ENCODE measurements around the gene PPP1R15B. TPM values are rescaled to one million over a fixed set of nuclear protein-coding genes. Genes with fewer than 3 reads are reported as not detected.

The PPP1R15B gene
- total RNA-seq, 1 donor from 2014 or later, result 26.6 TPM

DNA sequence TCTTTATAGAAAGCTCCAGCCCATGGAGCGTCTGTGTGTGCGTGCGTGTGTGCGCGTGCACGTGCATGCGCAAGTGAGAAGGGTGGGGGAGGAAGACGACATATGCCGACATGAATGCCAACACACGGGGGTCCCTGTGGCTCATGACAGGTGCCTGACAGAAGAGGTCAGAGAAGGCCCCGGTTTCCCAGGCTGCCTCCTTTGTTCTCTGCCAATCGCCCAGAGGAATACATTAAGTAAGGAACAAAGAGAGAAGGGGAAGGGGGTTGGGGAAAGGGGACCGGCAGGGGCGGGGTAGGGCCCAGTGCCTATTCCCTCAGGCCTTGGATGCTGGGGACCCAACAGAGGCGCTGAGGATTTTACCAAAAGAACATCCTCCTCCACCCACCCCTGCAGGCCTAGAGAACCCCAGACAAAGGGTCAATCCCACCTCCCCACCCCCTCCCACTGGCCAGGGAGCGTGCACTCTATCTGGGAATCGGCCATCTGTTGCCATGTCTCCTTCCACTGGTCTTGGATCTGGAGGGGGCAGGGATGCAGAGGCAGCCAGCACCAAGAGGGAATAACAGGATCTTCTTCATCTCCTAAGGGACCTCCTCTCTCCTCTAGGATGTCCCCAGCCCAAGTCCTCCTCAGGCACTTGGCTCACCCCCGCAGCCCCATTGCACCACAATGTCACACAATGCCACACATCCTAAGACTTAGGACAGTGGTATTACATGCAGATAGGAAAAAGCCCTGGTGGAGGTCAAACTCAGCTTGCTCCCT is 43.6 kb upstream of the PPP1R15B start:
- no peak for DNase-seq (ENCODE audit: low read depth)
- H3K4me3 ChIP-seq (ENCODE audit: low read depth, low read length), result no peak overlapping the region
- TF ChIP-seq, protein P1, sequence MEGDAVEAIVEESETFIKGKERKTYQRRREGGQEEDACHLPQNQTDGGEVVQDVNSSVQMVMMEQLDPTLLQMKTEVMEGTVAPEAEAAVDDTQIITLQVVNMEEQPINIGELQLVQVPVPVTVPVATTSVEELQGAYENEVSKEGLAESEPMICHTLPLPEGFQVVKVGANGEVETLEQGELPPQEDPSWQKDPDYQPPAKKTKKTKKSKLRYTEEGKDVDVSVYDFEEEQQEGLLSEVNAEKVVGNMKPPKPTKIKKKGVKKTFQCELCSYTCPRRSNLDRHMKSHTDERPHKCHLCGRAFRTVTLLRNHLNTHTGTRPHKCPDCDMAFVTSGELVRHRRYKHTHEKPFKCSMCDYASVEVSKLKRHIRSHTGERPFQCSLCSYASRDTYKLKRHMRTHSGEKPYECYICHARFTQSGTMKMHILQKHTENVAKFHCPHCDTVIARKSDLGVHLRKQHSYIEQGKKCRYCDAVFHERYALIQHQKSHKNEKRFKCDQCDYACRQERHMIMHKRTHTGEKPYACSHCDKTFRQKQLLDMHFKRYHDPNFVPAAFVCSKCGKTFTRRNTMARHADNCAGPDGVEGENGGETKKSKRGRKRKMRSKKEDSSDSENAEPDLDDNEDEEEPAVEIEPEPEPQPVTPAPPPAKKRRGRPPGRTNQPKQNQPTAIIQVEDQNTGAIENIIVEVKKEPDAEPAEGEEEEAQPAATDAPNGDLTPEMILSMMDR (conservative IDR thresholded peaks at IDR 0.05; ENCODE audit: low read depth, low read length), result no peak

DNA sequence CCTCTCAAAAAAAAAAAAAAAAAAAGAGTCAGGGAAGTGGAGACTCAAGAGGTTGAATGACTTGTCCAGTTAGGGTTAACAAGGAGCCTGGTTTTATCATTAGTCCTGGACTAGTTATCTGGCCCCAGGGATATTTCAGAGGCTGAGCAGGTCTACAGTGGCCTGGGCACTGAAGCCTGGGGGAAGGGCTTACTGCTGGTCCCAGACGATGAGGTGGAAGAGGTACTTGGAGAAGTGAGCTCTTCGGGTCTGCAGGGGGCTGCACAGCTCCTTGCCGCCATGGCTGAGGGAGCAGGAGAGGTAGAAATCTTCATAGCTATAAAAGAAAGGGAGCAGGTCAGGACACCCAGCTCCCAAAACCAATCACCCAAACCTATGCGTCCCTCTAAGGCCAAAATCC is 42.9 kb upstream of the PPP1R15B start:
- no peak for DNase-seq (ENCODE audit: low read depth)
- TF ChIP-seq, protein P1 (conservative IDR thresholded peaks at IDR 0.05; ENCODE audit: low read depth, low read length), result no peak

DNA sequence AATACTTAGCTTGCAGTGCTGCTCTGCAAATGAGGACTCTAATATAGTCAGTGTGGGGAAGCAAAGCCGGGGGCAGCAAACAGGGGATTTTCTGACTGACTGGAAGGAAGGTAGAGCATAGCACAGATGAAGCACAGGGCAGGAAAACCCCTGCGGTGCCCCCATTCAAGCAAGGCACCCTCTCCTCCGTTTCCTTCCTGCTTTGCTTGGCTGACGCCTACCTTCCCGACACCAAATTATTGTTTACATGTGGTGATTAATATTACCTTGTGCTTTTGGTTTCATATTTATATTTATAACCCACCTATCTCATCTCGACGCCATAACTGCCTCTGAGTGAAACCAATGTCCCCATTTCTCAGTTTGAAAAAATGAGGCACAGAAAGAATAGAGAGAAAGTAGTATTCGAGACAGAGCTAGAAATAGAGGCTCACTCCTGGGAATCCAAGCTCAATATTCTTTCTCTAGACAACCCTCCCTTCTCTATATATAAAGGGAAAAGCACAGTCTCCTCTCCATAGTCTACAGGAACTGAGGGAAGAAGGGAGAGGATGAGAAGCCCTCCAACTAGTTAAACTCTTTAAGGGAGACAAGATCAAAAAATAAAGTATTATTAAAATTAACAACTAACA is 41.6 kb upstream of the PPP1R15B start:
- no peak overlapping the region for H3K4me3 ChIP-seq (ENCODE audit: low read depth, low read length)
- no peak for DNase-seq (ENCODE audit: low read depth)
- TF ChIP-seq, protein P1 (conservative IDR thresholded peaks at IDR 0.05; ENCODE audit: low read depth, low read length), result no peak

More for the DNA sequence above, 42.9 kb upstream of the PPP1R15B start:
- no peak overlapping the region for H3K4me3 ChIP-seq (ENCODE audit: low read depth, low read length)

DNA sequence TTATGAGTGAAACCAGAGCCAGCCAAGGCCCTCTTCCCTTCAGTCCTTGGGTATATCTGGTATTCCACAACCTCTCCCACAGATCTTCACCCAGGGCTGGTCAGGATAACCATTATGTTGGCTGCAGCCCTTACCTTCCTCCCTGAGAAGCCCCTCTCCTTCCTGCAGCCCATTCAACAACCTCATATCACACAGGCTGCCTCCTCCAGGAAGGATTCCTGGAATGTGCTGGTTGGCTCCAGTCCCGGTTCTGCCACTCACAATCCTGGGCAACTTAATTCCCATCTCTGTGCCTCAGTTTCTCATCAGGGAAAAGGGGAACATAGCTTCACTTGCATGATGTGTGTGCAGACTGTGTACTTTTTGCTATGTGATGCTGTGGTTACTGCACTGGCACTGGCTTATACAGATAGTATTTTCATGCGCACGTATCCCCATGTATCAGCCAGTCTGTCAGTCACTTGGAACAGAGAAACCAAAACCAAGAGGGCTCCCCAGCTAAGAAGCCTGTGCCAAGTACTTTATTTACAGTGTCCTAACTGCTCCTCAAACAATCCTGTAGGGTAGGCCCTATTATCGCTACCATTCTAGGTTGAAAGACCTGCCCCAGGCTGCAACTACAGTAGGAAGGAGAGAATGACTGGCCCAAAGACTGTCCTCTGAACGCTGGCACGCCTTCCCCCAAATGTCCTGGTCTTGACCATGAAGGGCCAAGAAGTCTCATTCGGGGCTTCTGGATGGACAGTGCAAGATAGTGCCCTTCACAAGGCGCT is 39.9 kb upstream of the PPP1R15B start:
- TF ChIP-seq, protein P1 (conservative IDR thresholded peaks at IDR 0.05; ENCODE audit: low read depth, low read length), result no peak
- no peak for DNase-seq (ENCODE audit: low read depth)
- H3K4me3 ChIP-seq (ENCODE audit: low read depth, low read length), result no peak overlapping the region

DNA sequence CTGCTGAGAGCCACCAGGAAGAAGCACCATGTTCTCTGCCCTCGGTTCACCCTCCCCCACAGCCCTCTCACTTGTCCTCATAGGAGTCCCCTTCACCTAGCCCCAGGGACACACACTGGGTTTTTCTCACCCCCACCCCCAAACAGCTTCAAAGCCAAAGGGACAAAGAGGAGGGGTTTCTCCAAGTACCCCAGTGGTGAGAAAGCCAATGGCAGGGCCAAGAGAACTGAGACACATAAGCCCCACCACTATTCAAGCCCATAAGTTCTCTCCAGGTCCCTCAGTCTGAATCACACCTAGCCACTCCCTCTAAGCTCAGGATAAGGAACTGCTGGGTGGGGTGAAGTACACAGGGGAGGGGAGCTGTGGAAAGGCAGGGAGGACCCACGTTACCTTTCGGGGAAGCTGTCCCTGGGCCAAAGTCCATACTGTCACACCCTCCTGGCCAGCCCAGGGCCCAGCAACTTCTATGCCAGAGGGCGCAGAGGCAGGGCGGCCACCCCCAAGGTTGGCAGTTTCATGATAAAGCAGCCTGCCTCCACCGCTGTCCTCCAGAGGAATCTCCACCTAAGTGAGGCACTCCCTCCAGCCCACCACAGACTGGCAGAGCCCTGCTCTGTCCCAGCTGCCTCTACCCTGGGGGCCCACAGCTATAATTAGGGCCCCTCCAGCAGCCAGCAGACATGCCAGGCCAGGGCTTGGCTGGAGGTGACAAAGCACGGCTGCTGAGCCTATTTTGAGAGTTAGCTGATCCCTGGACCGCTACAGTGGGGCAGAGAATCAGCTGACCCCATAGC is 39.0 kb upstream of the PPP1R15B start:
- no peak for DNase-seq (ENCODE audit: low read depth)
- no peak overlapping the region for H3K4me3 ChIP-seq (ENCODE audit: low read depth, low read length)
- TF ChIP-seq, protein P1 (conservative IDR thresholded peaks at IDR 0.05; ENCODE audit: low read depth, low read length), result no peak

DNA sequence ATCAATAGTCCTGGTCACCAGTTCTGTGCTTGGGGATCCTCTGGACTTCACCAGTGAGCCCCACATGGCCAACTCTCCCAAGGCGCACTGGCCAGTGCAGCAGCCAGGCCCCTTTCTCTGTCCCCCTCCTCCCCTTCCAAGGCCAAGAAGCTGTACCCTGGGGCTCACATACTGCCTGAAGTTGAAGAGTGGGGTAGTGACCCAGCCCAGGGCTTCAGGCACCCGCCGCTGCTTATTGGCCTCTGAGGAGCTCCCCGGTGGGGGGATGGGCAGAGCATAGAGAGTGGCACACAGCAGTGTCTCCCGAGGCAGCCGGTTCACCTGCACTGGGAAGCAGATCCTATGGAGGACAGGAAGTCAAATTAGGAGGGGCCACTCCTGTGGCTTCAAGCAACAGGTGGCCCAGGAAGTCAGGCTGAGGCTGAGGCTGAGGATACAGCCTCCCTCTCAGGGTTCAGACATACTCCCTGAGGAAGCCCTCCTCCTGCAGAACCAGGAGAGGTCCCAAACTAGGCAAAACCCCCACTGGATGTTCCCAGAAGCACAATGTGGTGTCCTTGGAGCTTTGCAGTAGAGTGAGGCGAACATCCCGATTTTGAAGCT is 38.2 kb upstream of the PPP1R15B start:
- DNase-seq (ENCODE audit: low read depth), result no peak
- TF ChIP-seq, protein P1 (conservative IDR thresholded peaks at IDR 0.05; ENCODE audit: low read depth, low read length), result no peak
- H3K4me3 ChIP-seq (ENCODE audit: low read depth, low read length), result no peak overlapping the region

All from epithelial cell of proximal tubule (primary cell).